NCI-H345 (cell line): ENCODE data around the gene RHBDD3.

Source experiments
- DNase-seq: peaks from one replicate; lab custom pipeline; 2025; lab: John Stamatoyannopoulos, UW

The RHBDD3 gene

DNA sequence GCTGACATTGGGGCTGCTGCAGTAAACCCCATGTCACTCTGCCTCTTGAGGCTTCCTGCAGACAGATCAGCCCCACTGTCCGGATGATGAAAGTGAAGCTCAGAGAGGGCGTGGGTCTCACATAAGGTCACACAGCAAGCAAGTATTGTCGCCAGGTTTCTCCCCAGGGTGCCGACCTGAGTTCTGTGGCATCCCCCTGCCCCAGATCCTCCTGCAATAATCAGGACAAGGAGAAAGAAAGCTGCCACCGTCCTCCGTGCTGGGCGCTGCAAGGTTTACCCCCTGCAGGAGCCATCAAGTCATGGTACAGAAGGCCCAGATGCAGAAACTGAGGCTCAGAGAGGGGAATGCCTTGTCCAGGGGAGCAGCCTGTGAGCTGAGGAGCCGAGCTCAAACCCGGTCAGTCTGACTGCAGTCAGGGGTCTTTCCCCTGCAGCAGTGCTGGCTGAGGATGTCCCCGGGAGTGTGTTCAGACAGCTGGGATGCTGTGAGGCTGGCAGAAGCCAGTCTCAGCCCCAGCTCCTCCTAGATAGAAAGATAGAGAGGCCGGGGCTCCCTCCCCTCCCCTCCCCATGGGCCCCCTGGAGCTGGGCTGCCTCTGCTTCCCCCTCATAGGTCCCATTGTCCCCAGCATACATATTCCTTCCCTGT, 48.9 kb downstream of the RHBDD3 start:
- no peak for DNase-seq

DNA sequence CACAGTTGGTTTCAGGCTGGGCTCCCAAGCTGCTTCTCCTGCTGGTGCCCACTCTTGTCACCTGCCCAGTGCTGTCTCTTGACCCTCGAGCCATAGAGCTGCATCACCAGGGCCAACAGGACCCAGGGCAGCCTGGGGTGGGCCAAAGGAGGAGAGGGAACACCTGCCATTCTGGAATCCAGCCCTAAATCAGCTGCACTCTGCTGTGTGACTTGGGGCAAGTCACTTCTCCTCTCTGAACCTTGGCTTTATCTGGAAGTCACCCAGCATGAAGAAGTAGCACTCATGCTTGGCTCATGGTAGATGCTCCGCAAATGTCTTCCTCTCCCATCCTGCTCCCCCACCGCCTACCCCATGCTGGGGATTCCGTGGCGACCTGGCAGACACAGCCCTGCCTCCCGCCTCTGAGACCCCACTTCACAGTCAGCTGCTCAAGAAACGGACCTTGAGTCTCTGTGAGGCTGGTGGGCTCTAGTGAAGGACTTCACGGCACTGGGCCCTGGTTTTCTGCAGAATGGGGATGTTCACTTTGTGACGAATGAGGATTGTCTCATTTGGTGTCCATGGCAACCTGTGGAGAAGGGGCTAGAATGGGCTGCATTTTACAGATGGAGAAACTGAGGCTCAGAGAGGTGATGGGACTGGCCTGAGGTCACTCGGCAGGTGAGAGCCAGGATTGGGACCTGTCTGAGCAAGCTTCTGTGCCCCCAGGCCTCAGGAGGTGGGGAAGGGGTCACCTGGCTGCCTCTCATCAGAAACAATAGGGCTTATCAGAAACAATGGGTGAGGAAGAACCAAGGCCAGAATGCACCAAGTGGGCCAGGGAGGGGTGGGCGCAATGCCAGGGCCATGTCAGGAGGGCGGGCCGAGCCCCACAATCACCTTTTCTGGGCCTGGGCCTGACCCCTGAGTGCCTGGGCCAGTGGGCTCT, 49.7 kb downstream of the RHBDD3 start:
- DNase-seq: no peak

DNA sequence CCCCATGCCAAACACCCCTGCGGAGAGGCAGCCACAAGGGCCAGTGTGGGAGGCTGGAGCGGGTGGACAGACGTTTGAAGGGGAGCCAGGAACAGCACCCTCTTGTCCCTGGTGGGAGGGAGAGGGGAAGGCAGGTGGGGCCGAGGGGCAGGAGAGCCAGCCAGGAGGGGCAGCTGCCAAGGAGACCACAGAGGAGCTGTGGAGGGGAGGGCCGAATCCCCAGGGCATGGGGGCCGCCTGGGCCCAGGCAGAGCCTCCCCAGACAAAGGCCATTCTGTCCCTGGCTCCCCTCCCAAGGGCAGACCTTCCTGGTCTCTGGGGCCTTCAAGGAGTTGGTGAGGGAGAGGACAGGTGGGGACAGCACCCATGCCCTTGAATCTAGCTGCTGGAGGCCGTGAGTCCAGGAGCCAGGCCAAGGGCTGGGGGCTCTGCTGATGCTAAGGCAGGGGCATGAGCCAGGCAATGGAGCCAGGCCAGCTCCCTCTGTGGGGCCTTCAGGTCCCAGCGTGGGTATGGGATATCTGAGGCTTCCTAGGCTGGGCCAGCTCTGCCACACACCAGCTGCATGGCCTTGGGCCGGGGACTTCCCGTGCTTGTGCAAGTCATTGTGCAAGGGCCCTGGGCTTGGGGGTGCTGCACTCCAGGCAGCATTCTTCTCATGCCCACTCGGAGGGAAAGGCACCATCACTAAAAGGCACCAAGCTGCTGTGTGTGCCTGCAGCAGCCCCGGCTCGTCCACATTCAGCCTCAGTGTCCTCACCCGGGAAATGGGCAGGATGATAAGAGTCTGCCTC, 50.7 kb downstream of the RHBDD3 start:
- DNase-seq: no peak

GRCh38 chr22:29216011-29216872, 51.5 kb downstream of the RHBDD3 start:
- DNase-seq: no peak

- no peak for DNase-seq
These were observed 52.5 kb downstream of the RHBDD3 start for GRCh38 chr22:29215012-29215860.

GRCh38 chr22:29214232-29214631, 53.5 kb downstream of the RHBDD3 start:
- no peak for DNase-seq

- DNase-seq: no peak
These were observed 54.3 kb downstream of the RHBDD3 start for GRCh38 chr22:29213493-29213892.

DNA sequence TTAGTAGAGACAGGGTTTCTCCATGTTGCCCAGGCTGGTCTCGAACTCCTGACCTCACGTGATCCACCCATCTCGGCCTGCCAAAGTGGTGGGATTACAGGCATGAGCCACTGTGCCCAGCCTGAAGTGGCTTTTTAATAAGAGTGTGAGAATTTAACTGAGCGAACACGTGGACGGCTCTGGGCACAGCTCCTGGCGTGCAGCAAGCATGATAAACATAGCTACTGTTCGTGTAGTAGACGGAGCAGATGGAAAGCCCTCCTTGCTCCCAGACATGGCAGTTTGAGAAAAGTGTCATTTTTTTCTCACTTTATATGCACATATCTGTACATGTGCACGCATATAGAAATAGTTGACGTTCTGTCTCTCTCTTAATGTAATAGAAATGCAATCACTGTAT, 55.0 kb downstream of the RHBDD3 start:
- no peak for DNase-seq

GRCh38 chr22:29211466-29211865, 56.3 kb downstream of the RHBDD3 start:
- DNase-seq: no peak

DNA sequence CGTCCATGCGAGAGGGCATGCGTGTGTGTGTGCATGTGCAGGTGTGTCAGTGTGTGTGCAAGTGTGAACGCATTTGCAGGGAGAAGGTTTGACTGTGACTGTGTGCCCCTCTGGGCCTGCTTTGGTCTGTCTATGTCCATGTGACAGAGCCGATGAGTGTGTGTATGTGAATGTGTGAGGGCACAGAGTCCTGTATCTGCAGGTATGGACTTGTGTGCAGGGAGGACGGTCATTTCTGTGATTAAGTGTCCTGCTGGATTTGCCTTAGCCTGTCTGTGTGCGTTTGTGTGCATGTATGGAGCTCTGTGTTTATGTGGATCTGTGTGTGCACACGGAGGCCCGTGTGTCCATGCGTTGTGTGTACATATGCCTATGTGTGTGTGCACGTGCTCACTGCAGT, 56.7 kb downstream of the RHBDD3 start:
- DNase-seq: no peak
